Activated CD4-positive, alpha-beta T cell treated with anti-CD3 and anti-CD28 coated beads, Interleukin-2, amount 10 ng/mL, durations not matched to agents 24 days and 14 days (primary cell): ENCODE measurements around the gene TCF4. TPM values are rescaled to one million over a fixed set of nuclear protein-coding genes. Genes with fewer than 3 reads are reported as not detected.

Source experiments
- DNase-seq: peaks from one replicate; pipeline ENCODE4 v3.0.0; 2022
- H3K27ac Mint-ChIP-seq: one replicate; pipeline ENCODE4 v1.8.0; 2022; ENCODE audit warnings: mild to moderate bottlenecking, mixed read lengths
- H3K27me3 Mint-ChIP-seq: one replicate; pipeline ENCODE4 v1.8.0; 2022; ENCODE audit warnings: mixed read lengths
- H3K36me3 Mint-ChIP-seq: one replicate; pipeline ENCODE4 v1.8.0; 2022; ENCODE audit warnings: low read depth, mild to moderate bottlenecking, mixed read lengths
- H3K4me1 Mint-ChIP-seq: one replicate; pipeline ENCODE4 v1.8.0; 2021; ENCODE audit warnings: mixed read lengths
- H3K4me3 Mint-ChIP-seq: one replicate; pipeline ENCODE4 v1.8.0; 2022; ENCODE audit warnings: mild to moderate bottlenecking, moderate library complexity, mixed read lengths
- H3K9me3 Mint-ChIP-seq: one replicate; pipeline ENCODE4 v1.8.0; 2021; ENCODE audit warnings: mixed read lengths
- intact Hi-C: fragments of 100-400 bp; cut with micrococcal nuclease; formaldehyde crosslinking; loops from one replicate; pipeline ENCODE4 v1.15.1; 2023
- total RNA-seq: library from RNA; stranded (reverse); gene quantifications from 2 replicates; pipeline ENCODE4 v1.2.3, GENCODE V29; 2022

TCF4 gene
- total RNA-seq, 1 donor from 2014 or later = 2.6 TPM

- no peaks in the 10 kb centered on the region for H3K36me3 Mint-ChIP-seq
- H3K27me3 Mint-ChIP-seq = peaks cover under 1% of the 10 kb centered on the region
- no peaks in the 10 kb centered on the region for H3K9me3 Mint-ChIP-seq
- H3K27ac Mint-ChIP-seq = no peak overlapping the region
- DNase-seq = no peak
- intact Hi-C loops = no loop called here
- no peaks in the 10 kb centered on the region for H3K4me1 Mint-ChIP-seq
- H3K4me3 Mint-ChIP-seq = no peak overlapping the region
These were observed 131.0 kb downstream of the TCF4 start for GRCh38 chr18:55457028-55457427.

DNA sequence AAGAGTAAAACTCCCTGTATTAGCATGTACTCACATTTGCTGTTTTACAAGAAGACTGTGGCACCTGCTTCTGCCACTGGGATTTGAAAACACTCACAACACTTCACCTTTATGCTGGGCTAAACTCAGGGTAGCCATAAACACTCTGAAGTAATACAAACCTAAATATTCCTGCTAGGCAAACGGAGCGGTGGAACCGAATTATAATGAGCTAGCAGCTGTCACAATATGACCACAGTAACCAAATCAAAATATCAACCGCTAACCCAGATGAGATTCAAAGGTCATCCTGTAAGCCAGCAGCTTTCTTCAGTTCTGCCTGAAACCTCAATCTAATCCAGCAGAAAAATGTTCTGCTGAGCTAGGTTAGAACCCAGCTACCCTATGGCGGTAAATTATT is 132.1 kb downstream of the TCF4 start:
- Mint-ChIP-seq H3K36me3 (no peaks in the 10 kb centered on the region), H3K27ac (no peak overlapping the region), H3K4me3 (no peak overlapping the region), H3K9me3 (no peaks in the 10 kb centered on the region), H3K4me1 (no peaks in the 10 kb centered on the region), H3K27me3 (no peaks in the 10 kb centered on the region)
- DNase-seq = no peak
- intact Hi-C loops = no loop called here

DNA sequence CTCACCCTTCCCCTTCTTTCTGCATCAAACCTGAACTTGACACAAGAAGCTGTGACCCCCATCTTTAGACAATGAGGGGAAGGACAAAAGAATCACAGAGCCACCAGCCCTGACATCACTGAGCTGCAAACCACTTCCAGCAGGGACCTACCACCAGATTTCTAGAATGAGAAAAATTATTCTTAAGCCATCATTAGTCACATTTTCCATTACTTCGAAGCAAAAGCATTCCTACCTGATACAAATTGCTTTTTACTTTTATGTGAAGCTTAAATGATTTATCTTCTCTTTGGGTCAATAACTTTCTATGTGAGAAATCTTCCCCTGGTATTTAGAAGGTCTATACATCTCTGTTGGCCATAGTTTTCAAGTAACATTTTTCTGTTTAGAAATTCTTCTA is 134.8 kb downstream of the TCF4 start:
- no peak overlapping the region for H3K4me3 Mint-ChIP-seq
- no peaks in the 10 kb centered on the region for H3K27me3 Mint-ChIP-seq
- no peaks in the 10 kb centered on the region for H3K36me3 Mint-ChIP-seq
- no peak for DNase-seq
- H3K4me1 Mint-ChIP-seq = no peaks in the 10 kb centered on the region
- intact Hi-C loops = no loop called here
- H3K9me3 Mint-ChIP-seq = no peaks in the 10 kb centered on the region
- no peak overlapping the region for H3K27ac Mint-ChIP-seq

DNA sequence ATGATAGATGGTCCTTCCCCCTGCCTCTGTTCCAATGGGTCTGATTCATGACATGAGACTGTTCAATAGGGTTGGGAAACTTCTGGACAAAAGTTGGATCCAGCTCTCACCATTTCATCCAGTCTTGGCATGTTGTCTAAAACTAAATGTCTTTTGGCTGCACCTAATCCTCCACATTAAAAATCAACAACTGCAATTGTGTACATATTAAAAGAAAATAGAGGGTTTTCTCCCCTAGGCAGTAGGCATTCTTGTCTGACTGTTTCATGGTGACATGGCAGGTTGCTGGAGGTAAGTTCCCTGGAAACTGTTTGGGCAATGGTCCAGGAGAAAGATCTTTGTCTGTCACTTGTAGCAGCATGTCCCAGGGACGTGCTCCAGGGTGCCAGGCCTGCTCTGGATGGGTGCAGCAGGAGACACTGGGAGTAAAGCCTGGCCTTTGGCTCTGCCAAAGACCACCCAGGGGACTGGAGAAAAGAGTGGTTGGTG is 135.8 kb downstream of the TCF4 start:
- Mint-ChIP-seq H3K4me3 (no peak overlapping the region), H3K9me3 (no peaks in the 10 kb centered on the region)

DNA sequence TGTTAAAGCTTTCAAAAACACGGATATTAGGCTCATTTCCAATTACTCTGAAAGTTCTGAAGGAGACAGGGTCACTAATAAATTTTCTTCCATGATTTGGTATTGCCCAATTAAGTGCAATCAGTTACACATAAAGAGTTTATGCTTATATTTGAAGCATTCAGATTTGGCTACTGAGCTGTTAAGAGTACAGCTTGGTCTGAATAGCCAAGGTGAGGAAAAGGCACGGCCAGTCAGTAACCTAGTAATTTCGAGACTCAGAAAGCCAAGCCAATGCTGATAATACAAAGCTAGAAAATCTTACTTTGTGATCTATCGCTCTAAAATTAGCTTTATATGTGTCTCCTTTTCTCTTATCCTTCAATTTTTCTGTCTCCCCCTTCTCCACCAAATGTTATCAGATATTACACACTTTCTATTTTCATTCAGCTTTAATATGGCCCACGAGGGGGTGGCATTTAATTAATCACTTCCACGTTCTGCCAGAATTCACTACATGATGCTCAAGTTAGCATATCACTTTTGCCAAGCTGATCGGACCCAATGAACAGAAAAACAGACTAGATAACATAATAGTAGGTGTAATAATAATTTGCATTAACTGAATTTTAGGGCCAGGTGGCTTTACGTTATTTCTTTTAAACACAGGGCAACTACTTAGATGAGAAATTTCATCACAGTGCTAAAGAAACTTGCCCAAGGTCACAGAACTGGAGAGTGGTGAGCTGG is 138.4 kb downstream of the TCF4 start:
- no peaks in the 10 kb centered on the region for H3K4me1 Mint-ChIP-seq
- H3K36me3 Mint-ChIP-seq = no peaks in the 10 kb centered on the region

More for the DNA sequence above, 135.8 kb downstream of the TCF4 start:
- Mint-ChIP-seq H3K4me1 (no peaks in the 10 kb centered on the region), H3K27me3 (no peaks in the 10 kb centered on the region), H3K36me3 (no peaks in the 10 kb centered on the region), H3K27ac (no peak overlapping the region)
- intact Hi-C loops = no loop called here
- no peak for DNase-seq

GRCh38 chr18:55448420-55448819 is 139.6 kb downstream of the TCF4 start:
- H3K4me3 Mint-ChIP-seq = no peak overlapping the region

More for the DNA sequence above, 138.4 kb downstream of the TCF4 start:
- intact Hi-C loops = no loop called here
- Mint-ChIP-seq H3K4me3 (no peak overlapping the region), H3K27me3 (no peaks in the 10 kb centered on the region), H3K27ac (no peak overlapping the region), H3K9me3 (no peaks in the 10 kb centered on the region)
- no peak for DNase-seq

GRCh38 chr18:55447672-55448018 is 140.3 kb downstream of the TCF4 start:
- no peaks in the 10 kb centered on the region for H3K27me3 Mint-ChIP-seq
- no peaks in the 10 kb centered on the region for H3K9me3 Mint-ChIP-seq
- no peak overlapping the region for H3K27ac Mint-ChIP-seq
- H3K4me1 Mint-ChIP-seq = no peaks in the 10 kb centered on the region
- no peak overlapping the region for H3K4me3 Mint-ChIP-seq
- intact Hi-C loops = no loop called here
- DNase-seq = no peak
- no peaks in the 10 kb centered on the region for H3K36me3 Mint-ChIP-seq

More at GRCh38 chr18:55448420-55448819, 139.6 kb downstream of the TCF4 start:
- DNase-seq = no peak
- Mint-ChIP-seq H3K27me3 (no peaks in the 10 kb centered on the region), H3K36me3 (no peaks in the 10 kb centered on the region), H3K4me1 (no peaks in the 10 kb centered on the region), H3K27ac (no peak overlapping the region), H3K9me3 (no peaks in the 10 kb centered on the region)
- intact Hi-C loops = no loop called here

GRCh38 chr18:55446996-55447671 is 140.9 kb downstream of the TCF4 start:
- Mint-ChIP-seq H3K27me3 (no peaks in the 10 kb centered on the region), H3K4me3 (no peak overlapping the region)

GRCh38 chr18:55444536-55444935 is 143.5 kb downstream of the TCF4 start:
- no peak overlapping the region for H3K27ac Mint-ChIP-seq
- no peaks in the 10 kb centered on the region for H3K36me3 Mint-ChIP-seq
- no peak overlapping the region for H3K4me3 Mint-ChIP-seq
- no peaks in the 10 kb centered on the region for H3K9me3 Mint-ChIP-seq
- intact Hi-C loops = no loop called here
- DNase-seq = no peak
- no peaks in the 10 kb centered on the region for H3K4me1 Mint-ChIP-seq
- peaks cover 1% of the 10 kb centered on the region for H3K27me3 Mint-ChIP-seq

More at GRCh38 chr18:55446996-55447671, 140.9 kb downstream of the TCF4 start:
- DNase-seq = no peak
- intact Hi-C loops = no loop called here
- no peaks in the 10 kb centered on the region for H3K36me3 Mint-ChIP-seq
- no peaks in the 10 kb centered on the region for H3K9me3 Mint-ChIP-seq
- no peak overlapping the region for H3K27ac Mint-ChIP-seq
- H3K4me1 Mint-ChIP-seq = no peaks in the 10 kb centered on the region

GRCh38 chr18:55443776-55444175 is 144.2 kb downstream of the TCF4 start:
- no peaks in the 10 kb centered on the region for H3K36me3 Mint-ChIP-seq
- H3K4me1 Mint-ChIP-seq = no peaks in the 10 kb centered on the region
- no peak overlapping the region for H3K4me3 Mint-ChIP-seq

DNA sequence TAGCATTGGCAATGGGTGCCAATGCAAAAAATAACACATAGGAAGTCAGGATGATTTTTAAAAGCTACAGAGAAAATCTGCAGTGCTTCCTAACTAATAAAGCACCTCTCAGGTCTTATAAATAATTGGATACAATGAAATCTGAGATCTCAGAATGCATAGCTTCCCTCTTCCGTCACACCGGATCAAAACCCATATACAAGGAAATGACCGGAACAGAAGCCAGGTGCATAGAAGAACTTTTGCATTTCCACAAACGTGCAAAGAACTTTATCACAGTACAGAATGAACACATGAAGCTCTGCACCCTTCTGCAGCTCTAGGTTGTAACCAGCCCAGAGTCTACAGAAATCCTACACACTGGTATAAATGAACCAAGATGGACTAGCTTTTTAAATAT is 145.4 kb downstream of the TCF4 start:
- H3K36me3 Mint-ChIP-seq = no peaks in the 10 kb centered on the region
- H3K27me3 Mint-ChIP-seq = peaks cover 1% of the 10 kb centered on the region
- H3K4me1 Mint-ChIP-seq = no peaks in the 10 kb centered on the region
- DNase-seq = no peak
- intact Hi-C loops = no loop called here
- no peak overlapping the region for H3K4me3 Mint-ChIP-seq
- no peaks in the 10 kb centered on the region for H3K9me3 Mint-ChIP-seq
- H3K27ac Mint-ChIP-seq = no peak overlapping the region

More at GRCh38 chr18:55443776-55444175, 144.2 kb downstream of the TCF4 start:
- no peaks in the 10 kb centered on the region for H3K9me3 Mint-ChIP-seq
- intact Hi-C loops = no loop called here
- DNase-seq = no peak
- no peak overlapping the region for H3K27ac Mint-ChIP-seq
- peaks cover 1% of the 10 kb centered on the region for H3K27me3 Mint-ChIP-seq

GRCh38 chr18:55440988-55441387 is 147.0 kb downstream of the TCF4 start:
- intact Hi-C loops = no loop called here
- no peak overlapping the region for H3K4me3 Mint-ChIP-seq
- no peak for DNase-seq
- H3K9me3 Mint-ChIP-seq = no peaks in the 10 kb centered on the region
- no peaks in the 10 kb centered on the region for H3K36me3 Mint-ChIP-seq
- H3K27ac Mint-ChIP-seq = no peak overlapping the region
- H3K27me3 Mint-ChIP-seq = peaks cover 1% of the 10 kb centered on the region
- H3K4me1 Mint-ChIP-seq = no peaks in the 10 kb centered on the region

DNA sequence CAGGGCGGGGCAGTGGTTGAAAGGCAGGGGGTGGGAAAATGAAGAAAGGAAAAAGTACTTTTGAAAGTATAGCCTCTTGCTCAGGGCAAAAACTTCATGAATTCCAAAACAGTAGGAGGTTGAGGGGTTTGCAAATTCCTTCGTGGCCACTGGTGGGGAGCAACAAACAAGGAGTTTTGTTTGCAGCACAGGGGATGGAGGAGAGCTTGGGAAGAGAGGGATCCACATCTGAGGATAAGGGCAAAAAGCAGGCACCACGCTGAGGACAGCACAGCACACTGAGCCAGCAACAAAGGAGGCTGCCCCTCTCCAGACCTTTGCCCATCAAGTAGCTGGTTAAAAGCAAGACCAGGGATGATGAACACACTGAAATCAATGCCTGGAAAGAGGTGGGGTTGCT is 148.9 kb downstream of the TCF4 start:
- intact Hi-C loops = no loop called here
- Mint-ChIP-seq H3K9me3 (no peaks in the 10 kb centered on the region), H3K27me3 (peaks cover 1% of the 10 kb centered on the region), H3K36me3 (no peaks in the 10 kb centered on the region), H3K27ac (no peak overlapping the region), H3K4me1 (no peaks in the 10 kb centered on the region), H3K4me3 (no peak overlapping the region)
- no peak for DNase-seq

GRCh38 chr18:55435592-55435991 is 152.4 kb downstream of the TCF4 start:
- no peak overlapping the region for H3K4me3 Mint-ChIP-seq
- H3K27me3 Mint-ChIP-seq = peaks cover 1% of the 10 kb centered on the region
- H3K9me3 Mint-ChIP-seq = peaks cover 7% of the 10 kb centered on the region
- DNase-seq = no peak
- H3K4me1 Mint-ChIP-seq = no peaks in the 10 kb centered on the region
- intact Hi-C loops = no loop called here
- H3K36me3 Mint-ChIP-seq = no peaks in the 10 kb centered on the region
- H3K27ac Mint-ChIP-seq = no peak overlapping the region
